CD4-positive, alpha-beta T cell (primary cell): Measurements from ENCODE around the gene FCGR2B. TPM values are rescaled to one million over a fixed set of nuclear protein-coding genes. Genes with fewer than 3 reads are reported as not detected.
"Not testable (repeated sequence)": the region's sequence is repeated elsewhere in the genome, so short reads cannot be mapped to it uniquely, and the experiment has no call there.

ENCODE experiments used
- ATAC-seq: fragments of 200-7000 bp; cut with Tn5 transposase; one replicate; pipeline ENCODE4 v1.10.0; 2022; ENCODE audit warnings: mild to moderate bottlenecking; ENCODE audit not compliant: poor library complexity
- CTCF ChIA-PET: fragments of 350-600 bp; sonication (Branson Sonifier 250); formaldehyde crosslinking; loops from one replicate; lab custom pipeline; 2021; ENCODE audit warnings: antibody characterized with exemption, inconsistent platforms; lab: Charles Lee
- POLR2A ChIA-PET: fragments of 350-600 bp; sonication (Branson Sonifier 250); formaldehyde crosslinking; loops from one replicate; lab custom pipeline; 2021; ENCODE audit warnings: antibody characterized with exemption, inconsistent platforms; lab: Charles Lee
- DNase-seq, 14 experiments: peaks; one replicate each; pipeline ENCODE4 v3.0.0-alpha.2; 2013 to 2020; ENCODE audit warnings: mixed read lengths in 2 of 14
- H3K27ac ChIP-seq, 2 donors: one replicate each; pipeline versions ENCODE4 v1.5.1 to v1.7.0; 2013; ENCODE audit warnings: low read length in 2 of 2, low read depth in 1 of 2, mild to moderate bottlenecking in 1 of 2
- H3K27me3 ChIP-seq, 2 experiments: 1 replicate in 1 of 2; 2 replicates in 1 of 2; pipeline versions ENCODE4 v1.6.1 to v1.7.0; 2013; ENCODE audit warnings: low read length in 2 of 2, control low read depth in 1 of 2, mild to moderate bottlenecking in 1 of 2, moderate library complexity in 1 of 2; ENCODE audit not compliant: insufficient read depth in 2 of 2, control insufficient read depth in 1 of 2
- H3K36me3 ChIP-seq: one replicate; pipeline ENCODE4 v1.6.1; 2013; ENCODE audit warnings: low read length, control low read depth; ENCODE audit not compliant: insufficient read depth
- H3K4me1 ChIP-seq: one replicate; pipeline ENCODE4 v1.6.1; 2013; ENCODE audit warnings: low read length, control low read depth; ENCODE audit not compliant: insufficient read depth
- H3K4me3 ChIP-seq: one replicate; pipeline ENCODE4 v1.5.1; 2013; ENCODE audit warnings: mild to moderate bottlenecking, low read length, moderate library complexity
- H3K9me3 ChIP-seq, 2 experiments: 1 replicate in 1 of 2; 2 replicates in 1 of 2; pipeline versions ENCODE4 v1.6.1 to v1.7.0; 2013; ENCODE audit warnings: low read length in 2 of 2, mild to moderate bottlenecking in 2 of 2, control low read depth in 1 of 2, moderate library complexity in 1 of 2; ENCODE audit not compliant: control insufficient read depth in 1 of 2, insufficient read depth in 1 of 2
- H3K27ac Mint-ChIP-seq: one replicate; pipeline ENCODE4 v1.8.0; 2020; ENCODE audit warnings: mixed read lengths
- H3K27me3 Mint-ChIP-seq: one replicate; pipeline ENCODE4 v1.8.0; 2021; ENCODE audit warnings: mixed read lengths
- H3K36me3 Mint-ChIP-seq: one replicate; pipeline ENCODE4 v1.8.0; 2021; ENCODE audit warnings: low read depth, mixed read lengths
- H3K4me1 Mint-ChIP-seq: one replicate; pipeline ENCODE4 v1.8.0; 2021; ENCODE audit warnings: low read depth, mixed read lengths
- H3K4me3 Mint-ChIP-seq: one replicate; pipeline ENCODE4 v1.8.0; 2020; ENCODE audit warnings: mild to moderate bottlenecking, mixed read lengths
- H3K9me3 Mint-ChIP-seq: one replicate; pipeline ENCODE4 v1.8.0; 2020; ENCODE audit warnings: mixed read lengths
- intact Hi-C, 2 experiments: fragments of 100-400 bp; cut with DNase I in 1 of 2; cut with micrococcal nuclease in 1 of 2; formaldehyde crosslinking; loops; one replicate each; pipeline versions ENCODE4 v1.15.1 to v1.9.0; 2023 to 2025; cut with DNase I, micrococcal nuclease
- total RNA-seq, 174 experiments: library from RNA in 2 of 174; stranded (reverse) in 2 of 174; gene quantifications; one replicate each; pipeline ENCODE4 v1.2.3 and lab custom pipeline; 2021 to 2026
- TF ChIP-seq, protein P1 (sequence below): fragments of 200-600 bp; IDR thresholded peaks from one replicate; pipeline ENCODE4 v1.8.0; 2022; ENCODE audit warnings: antibody characterized with exemption, mild to moderate bottlenecking

Gene FCGR2B
- total RNA-seq, 2 experiments from 2014 or later, result 0.36 TPM; not detected in 1

DNA sequence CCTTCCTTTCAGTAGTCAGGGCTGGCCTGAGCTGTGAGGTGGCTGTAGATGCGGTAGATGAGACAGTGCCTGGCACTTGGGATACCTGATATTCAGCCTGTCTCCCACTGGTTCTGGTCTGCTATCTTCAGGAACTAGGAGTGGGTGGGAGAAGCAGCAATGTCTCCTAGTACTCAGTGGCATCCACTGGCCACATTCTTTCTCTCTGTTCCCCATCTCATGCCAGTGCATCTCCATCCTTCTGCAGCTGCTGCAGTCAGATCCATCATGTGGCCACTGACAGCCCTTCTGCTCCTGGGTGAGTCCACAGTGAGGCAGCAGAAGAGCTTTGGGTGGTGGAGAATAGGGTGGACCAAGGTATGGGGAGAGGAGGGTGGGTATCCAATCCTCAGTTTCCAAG is 59.5 kb downstream of the FCGR2B start:
- no peaks in the 10 kb centered on the region for H3K9me3 Mint-ChIP-seq
- ATAC-seq (no peak), DNase-seq (no peak)
- peaks cover 16% of the 10 kb centered on the region for H3K27me3 Mint-ChIP-seq
- H3K36me3 Mint-ChIP-seq, result peaks cover under 1% of the 10 kb centered on the region
- peaks cover 15% of the 10 kb centered on the region for H3K4me1 Mint-ChIP-seq
- TF ChIP-seq, protein P1, sequence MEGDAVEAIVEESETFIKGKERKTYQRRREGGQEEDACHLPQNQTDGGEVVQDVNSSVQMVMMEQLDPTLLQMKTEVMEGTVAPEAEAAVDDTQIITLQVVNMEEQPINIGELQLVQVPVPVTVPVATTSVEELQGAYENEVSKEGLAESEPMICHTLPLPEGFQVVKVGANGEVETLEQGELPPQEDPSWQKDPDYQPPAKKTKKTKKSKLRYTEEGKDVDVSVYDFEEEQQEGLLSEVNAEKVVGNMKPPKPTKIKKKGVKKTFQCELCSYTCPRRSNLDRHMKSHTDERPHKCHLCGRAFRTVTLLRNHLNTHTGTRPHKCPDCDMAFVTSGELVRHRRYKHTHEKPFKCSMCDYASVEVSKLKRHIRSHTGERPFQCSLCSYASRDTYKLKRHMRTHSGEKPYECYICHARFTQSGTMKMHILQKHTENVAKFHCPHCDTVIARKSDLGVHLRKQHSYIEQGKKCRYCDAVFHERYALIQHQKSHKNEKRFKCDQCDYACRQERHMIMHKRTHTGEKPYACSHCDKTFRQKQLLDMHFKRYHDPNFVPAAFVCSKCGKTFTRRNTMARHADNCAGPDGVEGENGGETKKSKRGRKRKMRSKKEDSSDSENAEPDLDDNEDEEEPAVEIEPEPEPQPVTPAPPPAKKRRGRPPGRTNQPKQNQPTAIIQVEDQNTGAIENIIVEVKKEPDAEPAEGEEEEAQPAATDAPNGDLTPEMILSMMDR, result no peak
- intact Hi-C loops, result no loop called here
- Histone ChIP-seq H3K4me1 (peaks cover 14% of the 10 kb centered on the region), H3K9me3 (no peaks in the 10 kb centered on the region), H3K27ac (no peak overlapping the region), H3K27me3 (peaks cover 0 to 3% of the 10 kb centered on the region in 2 experiments), H3K36me3 (no peaks in the 10 kb centered on the region), H3K4me3 (no peak overlapping the region)
- no peak overlapping the region for H3K4me3 Mint-ChIP-seq
- ChIA-PET POLR2A (no interaction called here), CTCF (interaction anchor here (1.5 kb wide), 1 partner anchor 19 kb away, joined by 3 read pairs; no protein-coding TSS in a partner anchor)
- H3K27ac Mint-ChIP-seq, result no peak overlapping the region

DNA sequence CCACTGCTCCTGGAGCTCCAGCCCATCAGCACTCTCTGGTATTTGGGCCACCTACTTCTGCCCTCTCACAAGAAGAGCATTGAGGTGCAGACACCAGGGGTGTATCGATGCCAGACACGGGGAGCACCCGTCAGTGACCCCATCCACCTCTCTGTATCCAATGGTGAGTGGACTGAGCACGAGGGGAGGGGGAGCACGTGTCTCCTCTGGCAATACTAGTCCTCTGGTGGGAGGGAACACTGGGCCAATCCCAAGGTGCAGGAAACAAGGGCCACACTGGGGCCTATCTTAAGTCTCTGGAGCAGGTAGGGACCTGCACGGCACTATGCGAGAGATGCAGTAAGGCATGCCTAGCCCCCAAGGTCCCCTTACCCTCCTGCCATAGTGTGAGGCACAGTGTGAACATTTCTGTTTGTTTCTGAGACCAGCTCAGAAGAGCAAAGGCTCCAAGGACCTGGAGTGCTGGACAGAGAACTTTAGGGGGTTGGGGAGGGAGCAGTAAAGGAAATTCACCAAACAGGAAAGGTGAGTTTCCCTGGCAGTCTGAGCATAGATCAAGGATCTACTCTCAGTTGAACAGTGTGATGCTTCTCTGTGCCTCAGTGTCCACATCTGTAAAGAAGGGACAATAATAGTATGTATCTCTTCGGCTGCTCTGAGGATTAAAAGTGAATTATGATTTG is 60.7 kb downstream of the FCGR2B start:
- H3K4me1 Mint-ChIP-seq, result peaks cover 25% of the 10 kb centered on the region

DNA sequence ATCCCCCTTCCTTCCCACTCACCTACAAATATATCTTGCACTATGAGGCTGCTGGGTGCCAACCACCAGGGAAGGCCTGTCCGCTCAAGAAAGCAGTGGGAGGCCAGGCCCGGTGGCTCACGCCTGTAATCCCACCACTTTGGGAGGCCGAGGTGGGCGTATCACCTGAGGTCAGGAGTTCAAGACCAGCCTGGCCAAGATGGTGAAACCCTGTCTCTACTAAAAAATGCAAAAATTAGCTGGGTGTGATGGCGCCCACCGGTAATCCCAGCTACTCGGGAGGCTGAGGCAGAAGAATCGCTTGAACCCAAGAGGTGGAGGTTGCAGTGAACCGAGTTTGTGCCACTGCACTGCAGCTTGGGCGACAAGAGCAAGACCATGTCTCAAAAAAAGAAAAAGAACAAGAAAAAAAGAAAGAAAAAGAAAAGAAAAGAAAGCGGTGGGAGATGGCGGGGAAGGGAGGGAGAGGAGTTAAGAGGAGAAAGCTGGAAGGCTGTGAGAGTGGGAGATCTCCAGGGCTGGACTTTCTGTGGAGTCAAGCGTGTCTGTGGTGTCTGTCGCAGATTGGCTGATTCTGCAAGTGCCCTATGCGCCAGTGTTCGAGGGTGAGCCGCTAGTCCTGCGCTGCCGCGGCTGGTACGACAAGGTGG is 62.4 kb downstream of the FCGR2B start:
- Histone ChIP-seq H3K4me3 (peak overlapping the region; percentile 80), H3K4me1 (peaks cover 31% of the 10 kb centered on the region)
- DNase-seq, H3K27ac ChIP-seq, H3K9me3 ChIP-seq, ATAC-seq, H3K36me3 Mint-ChIP-seq, H3K36me3 ChIP-seq, H3K27me3 ChIP-seq, H3K9me3 Mint-ChIP-seq, intact Hi-C loops: not testable (repeated sequence)
- CTCF ChIA-PET, result interaction anchor here (2.0 to 2.2 kb wide), 2 partner anchors 11 to 17 kb away, joined by 10 to 11 read pairs; no protein-coding TSS in a partner anchor
- POLR2A ChIA-PET, result interaction anchor here (0.8 to 4.7 kb wide), 8 partner anchors 12 to 104 kb away, joined by 3 to 39 read pairs (median 5); partner anchors contain the start of gene DUSP12
- Mint-ChIP-seq H3K4me1 (peaks cover 36% of the 10 kb centered on the region), H3K27ac (peak overlapping the region; percentile 12), H3K27me3 (peaks cover 19% of the 10 kb centered on the region), H3K4me3 (peak overlapping the region; percentile 94)

More for the DNA sequence above, 60.7 kb downstream of the FCGR2B start:
- no peak for DNase-seq
- Histone ChIP-seq H3K27me3 (peaks cover 0 to 3% of the 10 kb centered on the region in 2 experiments), H3K9me3 (no peaks in the 10 kb centered on the region), H3K4me1 (peaks cover 24% of the 10 kb centered on the region), H3K4me3 (no peak overlapping the region), H3K36me3 (no peaks in the 10 kb centered on the region), H3K27ac (no peak overlapping the region)
- Mint-ChIP-seq H3K4me3 (peak overlapping the region; percentile 39), H3K36me3 (peaks cover 3% of the 10 kb centered on the region), H3K27me3 (peaks cover 19% of the 10 kb centered on the region), H3K9me3 (no peaks in the 10 kb centered on the region), H3K27ac (no peak overlapping the region)
- intact Hi-C loops, result no loop called here
- CTCF ChIA-PET, result interaction anchor here (0.7 to 1.5 kb wide), 2 partner anchors 15 to 18 kb away, joined by 3 to 4 read pairs; no protein-coding TSS in a partner anchor
- ATAC-seq, result no peak
- POLR2A ChIA-PET, result no interaction called here
- TF ChIP-seq, protein P1, result no peak
